ENCODE results near the gene ACER1. TPM values are rescaled to one million over a fixed set of nuclear protein-coding genes. Genes with fewer than 3 reads are reported as not detected.

The ACER1 gene
- total and polyA plus RNA-seq, 2 of the 13 experiments (the other 11 are each of a cell fraction or from before 2014, with no cell fraction given) = not detected

DNA sequence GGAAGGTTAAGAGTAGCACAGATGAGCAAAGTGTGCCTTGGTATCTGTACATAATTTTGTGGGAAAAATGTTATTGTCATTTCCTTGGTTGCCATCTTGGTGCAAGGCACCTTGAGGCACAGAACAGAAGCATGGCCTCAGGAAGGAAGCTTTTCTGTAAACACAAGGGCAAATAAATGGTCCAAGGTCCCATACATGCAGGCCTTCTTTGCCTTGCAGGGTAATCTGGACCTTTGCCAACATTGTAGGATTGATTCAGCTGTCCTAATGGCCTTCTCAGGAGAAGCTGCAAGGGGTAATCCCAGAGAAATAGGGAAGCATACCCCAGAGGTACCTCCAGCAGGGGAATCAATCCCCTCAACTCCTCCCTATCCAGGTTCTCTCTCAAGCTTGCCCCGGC is 44.7 kb downstream of the ACER1 start:
- no peak for FAIRE-seq
- ATAC-seq = no peak
- CTCF ChIA-PET (ENCODE audit: low intra/inter-chr PET ratio, low total read pairs) = no interaction called here

More for the DNA sequence above, 44.7 kb downstream of the ACER1 start:
- no peak overlapping the region for H3K27ac ChIP-seq (ENCODE audit: extremely low read length, insufficient read depth, low read length)
- H3K79me2 ChIP-seq (ENCODE audit: insufficient read depth, low read length) = no peaks in the 10 kb centered on the region
- 0% methylated on average over 1 of the region's 1 CpG for WGBS (ENCODE audit: low lambda C conversion rate)
- DNase-seq (ENCODE audit: low spot score) = no peak
- H3K27me3 ChIP-seq (ENCODE audit: control insufficient read depth in 1 of 2, insufficient read depth in 2 of 2, low read length in 2 of 2) = no peaks in the 10 kb centered on the region
- H3K4me1 ChIP-seq (ENCODE audit: insufficient read depth, low read length) = peaks cover 13% of the 10 kb centered on the region
- H2AFZ ChIP-seq (ENCODE audit: low read length) = no peak overlapping the region
- H3K9me3 ChIP-seq (ENCODE audit: low read length) = peaks cover 45% of the 10 kb centered on the region
- H3K36me3 ChIP-seq (replicated peaks in 1 of 2; ENCODE audit: control insufficient read depth in 1 of 2, insufficient read depth in 2 of 2, low read length in 2 of 2) = no peaks in the 10 kb centered on the region
- intact Hi-C loops (cut with micrococcal nuclease; ENCODE audit: unreplicated experiment) (no loop called here), in situ Hi-C loops (cut with HindIII; ENCODE audit: extremely low pct_ligation_motif_present, low pct_unique_long_range_greater_than_20kb) (no loop called here)
- no peaks in the 10 kb centered on the region for H4K20me1 ChIP-seq (ENCODE audit: insufficient read depth, low read length)
- POLR2A ChIA-PET = interaction anchor here (1.0 kb wide), 1 partner anchor 136 kb away, joined by 4 read pairs; the partner anchor contains the start of gene KHSRP
- H3K4me2 ChIP-seq (ENCODE audit: low read depth, low read length) = no peak overlapping the region
- no peak for TF ChIP-seq ZBTB20 (CRISPR knock-in tag; IDR thresholded peaks at IDR 0.05; ENCODE audit: borderline replicate concordance, low read depth)
- peak; percentile 49; the same call in 1 of the 2 replicates for TF ChIP-seq GATAD2A (CRISPR knock-in tag; IDR thresholded peaks at IDR 0.05)
- peak; percentile 54; the same call in 1 of the 2 replicates for TF ChIP-seq HNF4A (CRISPR knock-in tag; IDR thresholded peaks at IDR 0.05)
- no peak for TF ChIP-seq KDM4B (CRISPR knock-in tag; IDR thresholded peaks at IDR 0.05)
- peak; percentile 46; the same call in 1 of the 2 replicates for TF ChIP-seq ZNF644 (CRISPR knock-in tag; IDR thresholded peaks at IDR 0.05; ENCODE audit: low read depth)
- TF ChIP-seq, protein P1, sequence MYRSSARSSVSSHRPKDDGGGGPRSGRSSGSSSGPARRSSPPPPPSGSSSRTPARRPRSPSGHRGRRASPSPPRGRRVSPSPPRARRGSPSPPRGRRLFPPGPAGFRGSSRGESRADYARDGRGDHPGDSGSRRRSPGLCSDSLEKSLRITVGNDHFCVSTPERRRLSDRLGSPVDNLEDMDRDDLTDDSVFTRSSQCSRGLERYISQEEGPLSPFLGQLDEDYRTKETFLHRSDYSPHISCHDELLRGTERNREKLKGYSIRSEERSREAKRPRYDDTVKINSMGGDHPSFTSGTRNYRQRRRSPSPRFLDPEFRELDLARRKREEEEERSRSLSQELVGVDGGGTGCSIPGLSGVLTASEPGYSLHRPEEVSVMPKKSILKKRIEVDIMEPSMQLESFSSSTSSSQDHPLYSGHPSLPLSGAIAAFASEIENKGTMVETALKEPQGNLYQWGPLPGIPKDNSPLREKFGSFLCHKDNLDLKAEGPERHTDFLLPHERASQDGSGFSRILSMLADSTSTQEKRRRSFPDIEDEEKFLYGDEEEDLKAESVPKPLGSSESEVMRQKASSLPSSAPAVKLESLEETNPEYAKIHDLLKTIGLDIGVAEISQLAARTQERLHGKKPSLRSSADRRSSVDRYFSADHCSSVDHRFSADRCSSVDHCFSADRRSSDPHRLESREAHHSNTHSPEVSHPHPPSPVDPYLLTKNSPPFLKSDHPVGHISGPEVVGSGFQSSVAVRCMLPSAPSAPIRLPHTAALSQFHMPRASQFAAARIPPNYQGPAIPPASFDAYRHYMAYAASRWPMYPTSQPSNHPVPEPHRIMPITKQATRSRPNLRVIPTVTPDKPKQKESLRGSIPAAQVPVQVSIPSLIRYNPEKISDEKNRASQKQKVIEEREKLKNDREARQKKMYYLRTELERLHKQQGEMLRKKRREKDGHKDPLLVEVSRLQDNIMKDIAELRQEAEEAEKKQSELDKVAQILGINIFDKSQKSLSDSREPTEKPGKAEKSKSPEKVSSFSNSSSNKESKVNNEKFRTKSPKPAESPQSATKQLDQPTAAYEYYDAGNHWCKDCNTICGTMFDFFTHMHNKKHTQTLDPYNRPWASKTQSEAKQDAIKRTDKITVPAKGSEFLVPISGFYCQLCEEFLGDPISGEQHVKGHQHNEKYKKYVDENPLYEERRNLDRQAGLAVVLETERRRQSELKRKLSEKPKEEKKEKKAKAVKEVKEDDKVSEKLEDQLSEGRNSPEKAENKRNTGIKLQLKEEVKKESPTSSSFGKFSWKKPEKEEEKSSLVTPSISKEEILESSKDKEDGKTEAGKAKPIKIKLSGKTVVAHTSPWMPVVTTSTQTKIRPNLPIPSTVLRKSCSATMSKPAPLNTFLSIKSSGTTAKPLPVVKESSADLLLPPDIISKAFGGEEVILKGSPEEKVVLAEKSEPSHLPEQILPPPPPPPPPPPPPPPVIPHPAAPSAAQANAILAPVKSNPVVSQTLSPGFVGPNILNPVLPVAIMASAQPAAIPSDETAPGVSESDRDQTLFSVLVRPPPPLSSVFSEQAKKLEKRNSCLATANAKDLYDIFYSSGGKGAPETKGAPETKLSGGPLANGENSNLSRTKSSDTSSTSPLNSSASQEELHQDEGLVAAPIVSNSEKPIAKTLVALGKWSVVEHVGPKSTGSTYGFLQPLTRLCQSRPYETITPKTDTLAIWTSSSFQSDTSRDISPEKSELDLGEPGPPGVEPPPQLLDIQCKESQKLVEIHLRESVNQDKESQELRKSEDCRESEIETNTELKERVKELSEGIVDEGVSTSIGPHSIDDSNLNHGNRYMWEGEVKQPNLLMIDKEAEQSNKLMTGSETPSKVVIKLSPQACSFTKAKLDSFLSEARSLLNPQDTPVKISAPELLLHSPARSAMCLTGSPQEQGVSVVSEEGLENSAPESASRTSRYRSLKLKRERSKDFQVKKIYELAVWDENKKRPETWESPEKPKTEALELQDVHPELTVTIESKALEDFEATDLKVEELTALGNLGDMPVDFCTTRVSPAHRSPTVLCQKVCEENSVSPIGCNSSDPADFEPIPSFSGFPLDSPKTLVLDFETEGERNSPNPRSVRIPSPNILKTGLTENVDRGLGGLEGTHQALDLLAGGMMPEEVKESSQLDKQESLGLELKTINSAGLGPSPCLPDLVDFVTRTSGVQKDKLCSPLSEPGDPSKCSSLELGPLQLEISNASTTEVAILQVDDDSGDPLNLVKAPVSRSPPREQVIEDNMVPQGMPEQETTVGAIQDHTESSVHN (CRISPR knock-in tag; IDR thresholded peaks at IDR 0.05) = no peak
- TF ChIP-seq ELF3 (CRISPR knock-in tag; IDR thresholded peaks at IDR 0.05) = no peak
- peak; percentile 11; the same call in 1 of the 2 replicates for TF ChIP-seq ETV5 (CRISPR knock-in tag; IDR thresholded peaks at IDR 0.05; ENCODE audit: borderline replicate concordance)
- no peak for TF ChIP-seq PCBP2 (optimal IDR thresholded peaks at IDR 0.05; ENCODE audit: low read depth, low read length, poor library complexity, severe bottlenecking)
- no peak overlapping the region for H3K9ac ChIP-seq (ENCODE audit: insufficient read depth, low read depth, low read length)
- H3K4me3 ChIP-seq (replicated peaks in 1 of 3; ENCODE audit: insufficient read depth in 1 of 3, low read depth in 2 of 3, low read length in 3 of 3) = no peak overlapping the region
- no TSS peak for BruUV-seq (replicated peaks)
